Upper lobe of left lung (tissue), 4 donors: Measurements from ENCODE around the gene GVQW3.

ENCODE experiments used
- POLR2A ChIP-seq, 4 donors: fragments of 450-650 bp; IDR thresholded peaks; one replicate each; pipeline ENCODE4 v1.5.1; 2016 to 2017; ENCODE audit warnings: antibody characterized with exemption in 4 of 4, mild to moderate bottlenecking in 2 of 4
- TF ChIP-seq, protein P1 (sequence below), 6 experiments: fragments of 450-650 bp in 4 of 6; fragments of 200-600 bp in 2 of 6; sonication (generic) in 2 of 6; IDR thresholded peaks; one replicate each; pipeline ENCODE4 v1.5.1; 2016 to 2019; ENCODE audit warnings: antibody characterized with exemption in 6 of 6

DNA sequence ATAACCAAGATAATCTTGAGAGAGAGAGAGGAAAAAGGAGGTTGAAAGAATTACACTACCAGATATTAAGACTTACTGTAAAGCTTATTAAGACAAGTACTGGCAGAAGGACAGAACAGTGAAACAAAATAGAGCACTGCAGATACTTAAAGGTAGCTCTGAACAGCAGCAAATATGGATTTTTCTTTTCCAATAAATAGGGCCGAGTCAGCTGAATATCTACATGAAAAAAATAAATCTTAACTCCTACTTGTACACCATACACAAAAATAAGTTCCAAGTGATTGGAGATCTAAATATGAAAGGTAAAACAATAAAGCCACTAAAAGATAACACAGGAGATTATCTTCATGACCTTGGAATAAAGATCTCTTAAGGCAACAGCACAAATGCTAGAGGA, 12.6 kb upstream of the GVQW3 start:
- TF ChIP-seq, protein P1, sequence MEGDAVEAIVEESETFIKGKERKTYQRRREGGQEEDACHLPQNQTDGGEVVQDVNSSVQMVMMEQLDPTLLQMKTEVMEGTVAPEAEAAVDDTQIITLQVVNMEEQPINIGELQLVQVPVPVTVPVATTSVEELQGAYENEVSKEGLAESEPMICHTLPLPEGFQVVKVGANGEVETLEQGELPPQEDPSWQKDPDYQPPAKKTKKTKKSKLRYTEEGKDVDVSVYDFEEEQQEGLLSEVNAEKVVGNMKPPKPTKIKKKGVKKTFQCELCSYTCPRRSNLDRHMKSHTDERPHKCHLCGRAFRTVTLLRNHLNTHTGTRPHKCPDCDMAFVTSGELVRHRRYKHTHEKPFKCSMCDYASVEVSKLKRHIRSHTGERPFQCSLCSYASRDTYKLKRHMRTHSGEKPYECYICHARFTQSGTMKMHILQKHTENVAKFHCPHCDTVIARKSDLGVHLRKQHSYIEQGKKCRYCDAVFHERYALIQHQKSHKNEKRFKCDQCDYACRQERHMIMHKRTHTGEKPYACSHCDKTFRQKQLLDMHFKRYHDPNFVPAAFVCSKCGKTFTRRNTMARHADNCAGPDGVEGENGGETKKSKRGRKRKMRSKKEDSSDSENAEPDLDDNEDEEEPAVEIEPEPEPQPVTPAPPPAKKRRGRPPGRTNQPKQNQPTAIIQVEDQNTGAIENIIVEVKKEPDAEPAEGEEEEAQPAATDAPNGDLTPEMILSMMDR (IDR thresholded peaks at IDR 0.05), result no peak
- no peak for TF ChIP-seq POLR2A (IDR thresholded peaks at IDR 0.05)
